Colonic mucosa (tissue), 4 donors: ENCODE data around the gene GMDS. TPM values are rescaled to one million over a fixed set of nuclear protein-coding genes. Genes with fewer than 3 reads are reported as not detected.

ENCODE experiments used
- DNase-seq: peaks from one replicate; pipeline ENCODE4 v3.0.0-alpha.2; 2020
- H3K27ac ChIP-seq: fragments of 200-600 bp; one replicate; pipeline ENCODE4 v1.8.0; 2021
- H3K27me3 ChIP-seq: fragments of 200-600 bp; one replicate; pipeline ENCODE4 v1.8.0; 2021
- H3K36me3 ChIP-seq: fragments of 200-600 bp; one replicate; pipeline ENCODE4 v1.8.0; 2021
- H3K4me1 ChIP-seq: fragments of 200-600 bp; one replicate; pipeline ENCODE4 v1.8.0; 2021; ENCODE audit warnings: mild to moderate bottlenecking
- H3K4me3 ChIP-seq: fragments of 200-600 bp; one replicate; pipeline ENCODE4 v1.8.0; 2021
- H3K9ac ChIP-seq, 2 donors: one replicate each; pipeline ENCODE4 v1.7.0; 2013; ENCODE audit warnings: control low read depth in 2 of 2, low read depth in 2 of 2, low read length in 2 of 2
- H3K9me3 ChIP-seq: fragments of 200-600 bp; one replicate; pipeline ENCODE4 v1.8.0; 2021
- CTCF ChIP-seq: fragments of 200-600 bp; IDR thresholded peaks from one replicate; pipeline ENCODE4 v1.8.0; 2022; ENCODE audit warnings: antibody characterized with exemption, mild to moderate bottlenecking
- intact Hi-C: fragments of 100-400 bp; cut with DNase I; formaldehyde crosslinking; loops from one replicate; pipeline ENCODE4 v1.14.1; 2022
- total RNA-seq, 2 donors: library from RNA; stranded (reverse); fragmentation: NEBNext Ultra II Directional in 1 of 2; extraction: Animal tissue kit (Norgen Biotek cat#: 25700) in 1 of 2; gene quantifications; one replicate each; pipeline ENCODE4 v1.2.1, GENCODE V29; 2021
- donor health status: healthy.
- donor health status: DM: no; HTN: no; CAD: no.
- donor health status: DM: no; HTN: no; CAD: no.

Gene GMDS
- total RNA-seq, 2 donors from 2014 or later, result 247 to 272 TPM

- Histone ChIP-seq H3K27me3 (no peaks in the 10 kb centered on the region), H3K4me3 (no peak overlapping the region), H3K36me3 (no peaks in the 10 kb centered on the region), H3K9ac (no peak overlapping the region), H3K27ac (no peak overlapping the region), H3K4me1 (no peaks in the 10 kb centered on the region), H3K9me3 (no peaks in the 10 kb centered on the region)
- intact Hi-C loops, result no loop called here
- no peak for DNase-seq
- no peak for TF ChIP-seq CTCF
Measured at GRCh38 chr6:1858859-1859258, 386.5 kb downstream of the GMDS start.

GRCh38 chr6:1858196-1858595 lies 387.2 kb downstream of the GMDS start:
- H3K27me3 ChIP-seq, result no peaks in the 10 kb centered on the region
- H3K4me1 ChIP-seq, result no peaks in the 10 kb centered on the region
- H3K9ac ChIP-seq, result no peak overlapping the region
- no peak overlapping the region for H3K4me3 ChIP-seq
- DNase-seq, result no peak
- H3K27ac ChIP-seq, result no peak overlapping the region
- no peaks in the 10 kb centered on the region for H3K9me3 ChIP-seq
- H3K36me3 ChIP-seq, result no peaks in the 10 kb centered on the region
- no peak for TF ChIP-seq CTCF
- intact Hi-C loops, result no loop called here

- H3K9ac ChIP-seq, result no peak overlapping the region
- no peak overlapping the region for H3K4me3 ChIP-seq
- no peaks in the 10 kb centered on the region for H3K4me1 ChIP-seq
- no peaks in the 10 kb centered on the region for H3K27me3 ChIP-seq
- TF ChIP-seq CTCF, result no peak
- DNase-seq, result peak; percentile 81
- no peaks in the 10 kb centered on the region for H3K36me3 ChIP-seq
- no peaks in the 10 kb centered on the region for H3K9me3 ChIP-seq
- no peak overlapping the region for H3K27ac ChIP-seq
- intact Hi-C loops, result no loop called here
Measured at GRCh38 chr6:1856381-1856780, 389.0 kb downstream of the GMDS start.

GRCh38 chr6:1855890-1856289 lies 389.5 kb downstream of the GMDS start:
- no peak overlapping the region for H3K9ac ChIP-seq
- H3K27me3 ChIP-seq, result no peaks in the 10 kb centered on the region
- intact Hi-C loops, result no loop called here
- H3K27ac ChIP-seq, result no peak overlapping the region
- H3K4me1 ChIP-seq, result no peaks in the 10 kb centered on the region
- no peaks in the 10 kb centered on the region for H3K36me3 ChIP-seq
- H3K9me3 ChIP-seq, result no peaks in the 10 kb centered on the region
- H3K4me3 ChIP-seq, result no peak overlapping the region
- no peak for DNase-seq
- TF ChIP-seq CTCF, result no peak

- Histone ChIP-seq H3K27ac (no peak overlapping the region), H3K9ac (no peak overlapping the region), H3K27me3 (no peaks in the 10 kb centered on the region), H3K9me3 (no peaks in the 10 kb centered on the region), H3K4me3 (no peak overlapping the region), H3K4me1 (no peaks in the 10 kb centered on the region), H3K36me3 (no peaks in the 10 kb centered on the region)
- intact Hi-C loops, result no loop called here
- no peak for DNase-seq
- TF ChIP-seq CTCF, result no peak
Measured at GRCh38 chr6:1854296-1854695, 391.1 kb downstream of the GMDS start.

- intact Hi-C loops, result no loop called here
Measured at GRCh38 chr6:1853761-1854160, 391.6 kb downstream of the GMDS start.

More at GRCh38 chr6:1853761-1854160, 391.6 kb downstream of the GMDS start:
- no peaks in the 10 kb centered on the region for H3K9me3 ChIP-seq
- no peak overlapping the region for H3K4me3 ChIP-seq
- no peaks in the 10 kb centered on the region for H3K36me3 ChIP-seq
- H3K4me1 ChIP-seq, result no peaks in the 10 kb centered on the region
- H3K27me3 ChIP-seq, result no peaks in the 10 kb centered on the region
- TF ChIP-seq CTCF, result no peak
- no peak overlapping the region for H3K9ac ChIP-seq
- no peak for DNase-seq
- no peak overlapping the region for H3K27ac ChIP-seq
